Measurements from ENCODE around the gene MRPS12.
"Not testable (repeated sequence)": the region's sequence is repeated elsewhere in the genome, so short reads cannot be mapped to it uniquely, and the experiment has no call there.

Gene MRPS12

DNA sequence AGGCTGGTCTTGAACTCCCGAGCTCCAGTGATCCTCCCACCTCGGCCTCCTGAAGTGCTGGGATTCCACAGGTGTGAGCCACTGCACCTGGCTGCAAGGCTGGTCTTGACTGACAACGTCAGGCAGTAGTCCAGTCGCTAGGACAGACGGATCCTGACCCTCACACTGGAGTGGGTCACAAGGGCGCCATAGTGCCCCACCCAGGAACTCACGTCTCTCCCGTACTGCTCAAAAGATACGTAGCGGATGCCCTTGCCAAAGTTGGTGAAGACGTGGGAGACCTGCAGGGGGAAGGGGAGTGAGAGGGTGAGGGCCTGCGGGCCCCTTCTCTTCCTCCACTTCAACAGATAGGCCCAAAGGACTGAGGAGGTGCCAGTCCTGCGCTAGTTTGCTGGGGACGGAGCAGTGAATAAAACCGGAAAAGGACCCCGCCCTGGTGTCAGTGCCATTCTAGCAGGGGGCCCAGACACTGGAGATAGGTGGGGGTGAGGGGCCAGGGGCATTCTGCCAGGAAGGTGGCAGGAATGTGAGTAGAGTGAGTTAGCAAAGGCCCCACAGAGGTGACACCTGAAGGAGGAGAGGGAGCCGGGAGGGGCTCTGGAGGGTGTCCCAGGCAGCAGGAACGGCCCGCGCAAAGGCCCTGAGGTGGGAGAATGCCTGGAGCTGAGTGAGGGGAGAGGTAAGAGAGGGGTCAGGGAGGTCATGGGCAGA, 11.9 kb downstream of the MRPS12 start:
- DNase-seq, result no peak

DNA sequence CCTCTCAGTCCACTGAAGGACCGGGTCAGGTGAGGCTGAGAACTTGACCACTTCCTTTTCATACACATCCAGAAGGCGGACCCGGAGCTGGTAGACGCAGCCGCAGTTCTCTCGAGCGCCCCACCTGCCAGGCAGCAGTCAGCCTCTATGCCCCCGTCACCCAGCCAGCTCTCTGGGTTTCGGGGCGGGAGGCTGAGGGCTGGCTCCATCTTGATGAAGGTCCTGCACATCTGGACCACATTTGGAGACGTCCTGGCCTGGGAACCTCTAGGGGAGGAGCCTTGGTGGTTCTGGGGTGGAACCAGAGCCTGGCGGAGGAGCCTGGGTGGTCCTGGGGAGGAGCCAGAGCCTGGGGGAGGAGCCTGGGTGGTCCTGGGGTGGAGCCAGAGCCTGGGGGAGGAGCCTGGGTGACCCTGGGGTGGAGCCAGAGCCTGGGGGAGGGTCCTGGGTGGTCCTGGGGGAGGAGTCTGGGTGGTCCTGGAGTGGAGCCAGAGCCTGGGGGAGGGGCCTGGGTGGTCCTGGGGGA, 14.3 kb downstream of the MRPS12 start:
- no peak for DNase-seq

- no peak for DNase-seq
Observed at GRCh38 chr19:38945562-38946228, 15.0 kb downstream of the MRPS12 start.

- no peak for DNase-seq
Observed at GRCh38 chr19:38946229-38947010, 15.7 kb downstream of the MRPS12 start.

DNA sequence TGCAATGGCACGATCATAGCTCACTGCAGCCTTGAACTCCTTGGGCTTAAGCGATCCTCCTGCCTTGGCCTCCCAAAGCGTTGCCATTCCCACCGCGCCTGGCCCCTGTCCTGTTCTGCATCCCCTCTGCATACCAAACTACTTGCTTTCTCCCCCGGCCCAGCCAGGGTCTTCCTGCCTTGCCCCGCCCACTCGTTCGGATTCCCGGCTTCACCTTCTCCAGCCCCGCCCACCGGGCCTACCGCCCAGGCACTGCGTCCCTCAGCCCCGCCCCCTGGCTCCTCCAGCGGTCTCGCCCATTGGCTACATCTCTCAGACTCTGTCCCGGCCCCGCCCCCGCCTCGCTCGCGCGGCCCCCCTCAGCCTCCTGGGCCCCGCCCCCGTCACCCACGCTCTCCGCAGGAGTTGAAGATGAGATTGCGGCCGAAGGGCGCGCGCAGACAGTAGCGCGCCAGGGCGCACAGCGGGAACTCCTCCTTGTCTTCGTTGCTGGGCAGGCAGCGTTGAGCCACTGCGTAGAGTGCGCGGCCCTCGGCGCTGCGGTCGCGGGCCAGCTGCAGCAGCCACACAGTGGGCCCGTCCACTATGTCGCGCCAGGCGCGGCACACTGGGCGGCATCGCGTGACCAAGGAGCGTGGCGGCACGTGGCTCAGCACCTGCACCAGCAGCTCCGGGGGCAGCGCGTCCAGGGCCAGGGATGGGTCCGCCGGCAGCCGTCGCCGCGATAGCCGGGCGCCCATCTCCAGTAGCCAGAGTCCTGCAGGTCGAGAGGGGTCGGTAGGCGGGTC, 19.0 kb downstream of the MRPS12 start:
- peak; percentile 65 for DNase-seq

- DNase-seq, result no peak
Observed at GRCh38 chr19:38951187-38951586, 20.4 kb downstream of the MRPS12 start.

- no peak for DNase-seq
Observed at GRCh38 chr19:38952395-38953165, 21.8 kb downstream of the MRPS12 start.

- no peak for DNase-seq
Observed at GRCh38 chr19:38953677-38954076, 22.9 kb downstream of the MRPS12 start.

DNA sequence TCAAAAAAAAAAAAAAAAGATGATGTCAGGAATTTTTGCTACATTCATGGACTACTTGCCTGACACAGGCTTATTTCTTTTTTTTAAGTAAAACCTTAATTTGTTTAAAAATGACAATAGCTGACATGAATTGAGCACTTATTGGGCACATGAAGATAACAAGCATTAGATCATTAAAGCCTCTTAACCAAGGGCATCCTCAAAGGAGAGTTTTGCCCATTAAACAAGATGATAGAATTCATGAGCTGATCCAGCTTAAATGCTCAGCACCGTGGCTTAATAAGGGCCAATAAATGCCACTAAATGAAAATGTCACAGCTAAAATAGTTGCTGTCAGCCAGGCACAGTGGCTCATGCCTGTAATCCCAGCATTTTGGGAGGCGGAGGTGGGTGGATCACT, 25.5 kb downstream of the MRPS12 start:
- DNase-seq, result no peak

- DNase-seq, result no peak
Observed at GRCh38 chr19:38958301-38958700, 27.6 kb downstream of the MRPS12 start.

- no peak for DNase-seq
Observed at GRCh38 chr19:38959618-38960017, 28.9 kb downstream of the MRPS12 start.

GRCh38 chr19:38964738-38965137, 34.0 kb downstream of the MRPS12 start:
- DNase-seq, result no peak

DNA sequence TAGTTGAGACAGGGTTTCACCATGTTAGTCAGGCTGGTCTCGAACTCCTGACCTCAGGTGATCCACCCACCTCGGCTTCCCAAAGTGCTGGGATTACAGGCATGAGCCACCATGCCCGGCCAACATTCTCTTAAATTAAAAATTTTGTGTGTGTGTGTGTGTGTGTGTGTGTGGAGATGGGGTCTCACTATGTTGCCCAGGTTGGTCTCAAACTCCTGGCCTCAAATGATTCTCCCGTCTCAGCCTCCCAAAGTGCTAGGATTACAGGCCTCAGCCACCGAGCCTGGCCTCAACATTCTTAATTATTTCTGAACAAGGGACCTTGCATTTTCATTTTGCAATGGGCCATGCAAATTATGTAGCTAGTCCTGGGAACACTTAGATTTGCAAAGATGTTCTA, 35.4 kb downstream of the MRPS12 start:
- not testable (repeated sequence) for DNase-seq

DNA sequence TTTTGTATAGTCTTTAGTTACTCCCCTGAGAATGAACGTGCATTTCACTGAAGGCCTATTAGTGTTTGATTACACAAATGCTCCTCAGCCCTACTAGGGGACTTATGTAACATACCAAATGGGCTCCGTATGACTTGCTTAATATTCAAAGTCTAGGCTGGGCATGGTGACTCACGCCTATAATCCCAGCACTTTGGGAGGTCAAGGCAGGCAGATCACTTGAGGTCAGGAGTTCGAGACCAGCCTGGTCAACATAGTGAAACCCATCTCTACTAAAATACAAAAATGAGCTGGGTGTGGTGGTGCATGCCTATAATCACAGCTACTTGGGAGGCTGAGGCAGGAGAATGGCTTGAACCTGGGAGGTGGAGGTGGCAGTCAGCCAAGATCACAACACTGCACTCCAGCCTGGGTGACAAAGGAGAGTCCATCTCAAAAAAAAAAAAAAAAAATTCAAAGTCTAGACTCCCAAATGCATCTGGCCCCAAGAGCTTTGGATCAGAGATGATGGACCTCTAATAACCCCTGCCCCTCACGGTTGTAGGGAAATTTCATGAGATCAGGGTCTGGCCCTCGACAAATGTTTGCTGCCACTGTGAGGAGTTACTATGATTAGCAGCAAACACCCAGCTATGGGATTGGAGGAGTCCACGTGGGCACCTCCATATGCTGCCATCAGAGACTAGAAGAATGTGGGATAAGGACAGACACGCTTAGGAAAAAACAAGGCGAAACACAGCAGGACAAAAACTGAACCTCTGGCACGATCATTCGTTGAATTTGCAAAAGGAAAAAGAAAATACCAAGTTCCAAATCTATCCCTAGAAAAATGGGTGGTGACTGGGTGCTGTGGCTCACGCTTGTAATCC, 40.2 kb downstream of the MRPS12 start:
- DNase-seq, result no peak

DNA sequence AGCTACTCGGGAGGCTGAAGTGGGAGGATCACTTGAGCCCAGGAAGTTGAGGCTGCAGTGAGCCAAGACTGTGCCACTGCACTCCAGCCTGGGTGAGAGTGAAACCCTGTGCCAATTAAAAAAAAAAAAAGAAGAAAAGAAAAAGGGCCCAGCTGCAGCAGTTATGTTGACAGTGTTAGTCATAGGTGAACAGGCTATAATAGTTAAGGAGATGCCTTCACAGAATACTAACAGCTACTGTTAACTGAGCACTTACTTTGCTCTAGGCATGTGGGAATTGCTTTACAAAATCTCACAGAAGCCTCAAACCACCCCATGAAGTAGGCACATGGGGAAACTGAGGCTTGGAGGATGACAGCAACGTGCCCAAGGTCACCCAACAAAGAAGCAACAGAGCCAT, 40.9 kb downstream of the MRPS12 start:
- no peak for DNase-seq

DNA sequence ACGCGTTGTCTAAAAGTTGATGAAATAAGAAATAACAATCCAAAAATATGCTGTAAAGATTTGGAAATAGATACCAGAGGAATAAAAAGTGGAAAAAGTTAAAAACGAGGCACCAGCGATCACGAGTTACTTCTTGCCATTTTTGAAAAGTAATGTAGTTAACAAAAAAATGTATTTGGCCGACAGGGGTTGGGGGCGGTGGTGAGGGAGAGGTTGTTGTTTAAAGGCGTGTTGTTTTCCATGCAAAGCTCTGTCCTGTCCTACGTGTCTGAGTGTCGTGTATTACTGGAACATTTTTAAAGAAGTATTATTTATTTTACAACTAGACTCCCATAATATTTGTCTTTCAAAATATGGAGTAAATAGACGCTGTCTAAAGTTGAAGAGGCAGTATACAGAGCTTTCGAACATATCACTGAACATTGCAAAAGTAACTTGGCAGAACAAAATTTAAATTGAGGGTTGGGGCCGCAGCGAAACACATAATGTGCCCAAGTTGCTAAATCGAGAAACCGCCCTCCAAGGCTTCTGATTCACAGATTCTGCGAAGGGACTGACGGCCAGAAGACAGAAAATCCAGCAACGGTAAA, 44.0 kb downstream of the MRPS12 start:
- no peak for DNase-seq

DNA sequence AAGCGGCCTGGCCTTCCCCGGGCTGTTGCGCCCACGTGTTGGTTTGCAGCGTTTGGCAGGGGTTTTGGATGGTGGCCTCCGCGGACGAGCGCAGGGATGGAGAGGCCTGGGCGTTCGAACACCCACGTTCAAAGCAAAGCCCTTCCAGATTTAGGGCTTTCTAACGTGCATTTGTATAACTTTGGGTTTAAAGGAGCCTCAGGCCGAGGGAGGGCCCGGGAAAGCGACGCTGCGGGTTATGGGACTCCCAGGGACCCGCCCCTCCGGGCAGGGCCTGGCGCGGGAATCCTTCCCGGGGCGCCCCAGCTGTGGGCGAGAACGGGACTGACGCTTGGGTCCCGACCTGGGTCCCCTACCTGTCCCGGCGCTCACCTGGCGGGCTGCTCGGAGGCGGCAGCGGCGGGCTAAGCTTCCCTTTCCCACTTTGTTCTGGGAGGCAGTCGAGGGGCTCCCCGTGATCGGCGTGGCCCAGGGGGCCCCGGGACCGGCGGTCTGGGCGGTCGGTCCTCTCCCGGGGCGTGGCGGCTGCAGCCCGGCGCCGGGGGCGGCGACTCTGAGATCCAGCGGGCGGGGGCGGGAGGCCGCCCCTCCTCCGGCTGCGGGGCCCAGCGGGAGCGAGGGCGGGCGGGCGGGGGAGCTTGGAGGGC, 44.6 kb downstream of the MRPS12 start, which contains the start of gene FBXO17:
Gene FBXO17 (minus strand): TSS at position 529 of the 647 bp plus-strand sequence. CDS start 25,423 bp downstream, outside the sequence.
- no peak for DNase-seq

DNA sequence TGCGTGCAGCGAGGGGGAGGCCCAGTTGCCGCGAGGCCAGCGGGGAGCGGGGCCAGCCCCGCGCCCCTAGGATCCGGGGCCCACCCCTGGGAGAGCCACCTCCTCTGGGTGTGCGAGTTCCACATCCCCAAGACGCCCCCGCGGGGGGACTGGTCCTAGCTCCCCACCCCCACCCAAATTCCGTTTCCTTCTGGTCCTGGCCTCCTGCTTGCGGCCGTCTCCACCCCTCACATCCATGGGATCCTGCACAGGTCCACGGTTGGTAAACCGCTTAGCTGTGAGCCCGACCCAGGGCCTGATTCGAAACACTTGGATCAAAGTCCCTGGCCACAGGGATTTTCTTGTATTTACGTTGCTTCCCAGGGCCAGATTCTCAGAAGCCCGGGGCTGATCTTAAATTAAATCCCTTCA, 45.1 kb downstream of the MRPS12 start:
- DNase-seq, result no peak

DNA sequence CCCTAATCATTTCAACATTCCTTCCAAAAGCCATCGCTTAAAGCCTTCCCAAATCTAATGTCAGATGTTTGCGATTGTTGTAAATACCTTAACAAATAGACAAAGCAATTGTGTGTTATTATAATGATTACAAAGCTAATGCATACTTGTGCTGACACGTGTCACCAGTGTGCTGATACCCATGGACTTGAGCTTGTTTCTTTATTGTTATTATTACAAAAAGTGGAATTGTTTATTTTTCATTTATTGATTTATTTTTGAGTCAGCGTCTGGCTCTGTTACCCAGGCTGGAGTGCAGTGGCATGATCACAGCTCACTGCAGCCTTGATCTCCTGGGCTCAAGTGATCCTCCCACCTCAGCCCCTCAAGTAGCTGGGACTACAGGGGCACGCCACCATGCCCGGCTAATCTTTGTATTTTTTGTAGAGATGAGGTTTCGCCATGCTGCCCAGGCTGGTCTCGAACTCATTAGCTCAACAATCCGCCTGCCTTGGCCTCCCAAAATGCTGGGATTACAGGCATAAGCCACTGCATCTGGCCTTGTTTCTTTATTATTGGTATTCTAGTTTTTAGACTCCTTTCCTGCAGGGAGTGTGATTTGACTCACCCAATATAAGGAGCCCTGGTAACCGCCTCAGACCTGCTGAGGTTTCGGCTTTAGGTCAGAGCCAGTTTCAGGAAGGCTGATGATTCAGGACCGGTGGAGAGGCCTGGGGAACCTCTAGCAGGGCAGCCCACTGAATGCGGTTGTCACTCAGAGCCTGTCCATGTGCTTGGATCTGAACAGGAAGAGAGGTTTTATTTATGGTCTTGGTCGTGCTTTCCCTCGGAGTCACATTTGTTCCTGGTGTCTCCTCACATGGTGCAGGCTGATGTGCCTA, 46.9 kb downstream of the MRPS12 start:
- DNase-seq, result no peak
